Germinal center (tissue), 1 donor: ENCODE results near the gene STK32A.
"Not testable (repeated sequence)": the region's sequence is repeated elsewhere in the genome, so short reads cannot be mapped to it uniquely, and the experiment has no call there.

Experiments
- DNase-seq: peaks from one replicate; pipeline ENCODE4 v3.0.0; 2012; ENCODE audit warnings: mixed read lengths, low spot score

STK32A gene

DNA sequence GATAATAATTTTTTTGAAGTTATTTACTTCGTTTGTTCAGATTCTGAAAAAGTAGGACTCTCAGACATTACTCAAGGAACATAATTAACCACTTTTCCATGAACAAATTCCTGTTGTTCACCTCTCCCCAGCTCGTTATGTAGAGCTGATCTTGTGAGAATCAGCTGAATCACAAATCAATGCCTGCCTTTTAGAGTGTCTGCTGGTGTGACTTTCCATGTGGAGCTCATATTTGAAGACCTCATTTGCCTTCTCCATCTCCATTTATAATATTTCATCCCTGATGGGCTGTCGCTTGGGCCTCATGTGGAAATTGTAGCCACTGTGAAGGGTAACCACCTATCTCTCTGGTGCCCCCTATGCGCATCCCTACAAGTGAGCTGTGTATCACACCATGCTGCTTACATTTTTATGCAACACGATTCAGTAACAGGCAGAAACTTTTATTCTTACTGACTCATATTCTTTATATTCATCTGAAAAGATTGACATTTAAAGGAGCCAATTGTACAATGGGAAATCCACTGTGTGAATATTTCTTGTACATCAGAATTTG, 111.3 kb downstream of the STK32A start:
- DNase-seq = no peak

DNA sequence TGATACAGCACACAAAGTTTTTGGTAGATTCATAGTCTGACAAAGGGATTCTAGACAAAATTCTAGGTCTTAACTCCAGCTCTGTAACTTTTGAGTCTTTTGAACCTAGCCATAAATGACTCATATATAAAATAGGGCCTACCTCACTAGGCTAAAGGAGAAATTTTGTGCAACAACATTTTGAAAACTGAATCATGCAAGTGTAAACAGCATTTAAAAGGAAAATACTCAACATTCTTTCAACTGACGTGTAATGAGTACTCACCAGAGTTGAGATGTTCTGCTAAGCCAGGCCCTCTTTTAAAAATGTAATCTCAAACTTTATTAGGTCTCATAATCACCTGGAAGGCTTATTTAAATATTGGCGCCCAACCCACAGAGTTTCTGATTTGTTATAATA, 113.2 kb downstream of the STK32A start:
- DNase-seq = no peak

DNA sequence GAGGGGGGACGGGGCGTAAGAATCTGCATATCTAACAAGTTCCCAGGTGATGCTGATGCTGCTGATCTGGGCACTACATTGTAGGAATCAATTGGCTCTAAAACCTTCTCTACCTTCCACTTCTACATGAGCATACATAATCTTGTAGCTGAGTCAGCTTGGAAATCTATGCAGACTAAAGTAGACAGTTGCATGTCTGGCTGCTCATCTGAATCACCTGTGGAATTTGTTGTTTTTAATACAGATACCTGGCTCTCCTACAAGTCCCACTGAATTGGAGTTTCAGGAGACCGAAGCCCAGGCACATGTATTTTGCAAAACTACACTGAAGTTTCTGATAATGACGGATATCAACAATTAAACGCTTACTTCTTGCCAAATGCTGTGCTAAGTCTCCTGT, 113.6 kb downstream of the STK32A start:
- DNase-seq = no peak

DNA sequence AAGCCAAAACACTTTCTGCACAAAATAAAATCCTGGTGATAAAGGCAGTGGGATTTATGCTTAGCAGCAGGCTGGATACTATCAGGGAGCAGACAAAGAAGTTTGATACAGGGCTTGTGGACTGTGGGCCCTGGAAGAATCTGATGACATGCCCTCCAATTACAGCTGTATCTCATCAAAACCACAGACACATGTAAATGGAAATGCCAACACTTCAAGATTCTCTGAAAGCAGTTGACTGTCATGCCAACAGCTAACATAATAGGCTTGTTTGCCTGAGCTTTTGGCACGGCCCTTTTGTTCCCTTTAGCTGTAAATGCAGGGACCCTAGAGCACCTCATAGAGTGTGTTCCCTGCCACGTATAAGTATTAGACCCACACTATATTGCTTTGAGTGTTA, 114.4 kb downstream of the STK32A start:
- no peak for DNase-seq

DNA sequence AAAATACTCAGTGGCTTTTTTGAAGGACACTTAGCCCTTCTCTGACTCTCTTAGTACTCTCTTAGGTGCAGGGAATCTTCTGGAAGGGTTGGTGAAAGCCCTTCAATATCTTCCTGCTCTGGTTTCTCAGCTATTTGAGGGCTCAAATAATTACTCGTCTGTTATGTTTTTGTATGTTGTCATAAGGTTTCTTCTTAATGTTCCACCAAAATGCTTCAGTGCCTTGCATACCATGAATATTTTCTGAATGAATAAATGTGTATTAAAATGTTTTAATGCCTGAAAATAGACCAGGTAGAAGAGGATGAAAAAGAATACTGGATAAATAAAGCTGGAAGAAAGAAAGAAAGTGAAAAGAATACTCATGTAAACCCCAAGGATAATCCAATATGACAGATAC, 124.3 kb downstream of the STK32A start:
- no peak for DNase-seq

DNA sequence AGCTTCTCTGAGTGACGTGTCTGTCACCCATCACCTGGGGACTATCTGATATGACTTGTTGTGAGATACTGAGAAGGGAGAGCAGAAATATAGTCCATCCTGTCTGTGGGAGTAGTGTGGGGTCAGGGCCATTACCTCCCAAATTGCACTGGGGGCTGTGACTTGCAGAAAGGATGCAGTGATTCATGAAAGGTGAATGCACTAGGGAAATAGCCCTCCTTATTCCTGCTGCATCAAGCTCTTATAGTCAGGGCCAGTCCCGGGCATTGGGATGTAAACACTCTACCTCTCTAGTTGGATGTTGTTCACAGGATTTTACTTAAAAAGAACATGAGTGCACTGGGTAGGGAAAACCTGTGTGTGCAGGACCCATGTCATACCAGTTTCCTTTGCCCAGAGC, 124.8 kb downstream of the STK32A start:
- no peak for DNase-seq

DNA sequence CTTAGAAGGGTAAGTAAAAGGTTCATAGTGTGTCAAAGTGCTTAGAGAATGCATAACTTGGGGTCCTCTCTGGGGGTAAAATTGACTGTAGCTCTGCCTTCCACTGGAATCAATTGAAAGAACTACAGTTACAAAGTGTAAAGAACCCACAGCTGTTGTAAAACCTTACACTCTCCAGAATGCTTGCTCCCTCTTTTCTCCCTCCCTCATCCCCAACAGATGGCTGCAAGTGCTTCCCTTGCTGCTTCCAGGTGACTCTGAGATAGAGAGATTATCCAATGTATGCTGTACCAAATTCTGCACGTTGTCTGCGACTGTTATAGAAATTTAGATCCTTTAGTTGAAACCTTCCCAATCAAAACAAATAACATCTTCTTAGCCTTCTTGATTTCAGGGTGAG, 126.0 kb downstream of the STK32A start:
- no peak for DNase-seq

DNA sequence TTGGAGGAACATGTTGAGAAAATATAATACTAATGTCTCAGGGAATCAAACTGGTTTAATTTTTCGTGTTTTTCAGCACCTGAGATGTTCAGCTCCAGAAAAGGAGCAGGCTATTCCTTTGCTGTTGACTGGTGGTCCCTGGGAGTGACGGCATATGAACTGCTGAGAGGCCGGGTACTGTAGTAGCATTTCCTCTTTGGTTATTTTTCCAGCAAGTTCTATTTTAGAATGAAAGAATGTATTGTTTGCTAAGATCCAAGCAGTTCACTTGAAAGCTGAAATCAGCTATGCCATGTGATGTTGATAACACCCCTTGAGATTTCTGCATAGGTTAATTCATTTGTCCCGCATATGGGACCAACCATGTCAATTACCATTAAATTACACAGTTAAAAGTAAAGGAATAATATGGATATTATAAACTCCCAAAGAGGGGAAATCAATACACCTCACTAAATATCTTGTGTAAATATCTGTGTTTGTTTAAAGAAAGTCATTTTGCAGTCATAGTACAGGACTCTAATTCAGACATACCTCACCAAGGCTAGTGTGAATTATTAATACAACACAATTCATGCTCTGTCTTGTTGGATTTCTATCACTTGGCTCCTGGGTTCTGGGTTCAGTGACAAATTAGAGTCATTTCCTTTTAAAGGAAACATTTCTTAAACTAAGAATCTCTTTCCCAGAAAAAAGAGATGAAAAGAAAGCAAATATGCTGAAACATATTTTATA, 126.8 kb downstream of the STK32A start:
- DNase-seq = no peak

DNA sequence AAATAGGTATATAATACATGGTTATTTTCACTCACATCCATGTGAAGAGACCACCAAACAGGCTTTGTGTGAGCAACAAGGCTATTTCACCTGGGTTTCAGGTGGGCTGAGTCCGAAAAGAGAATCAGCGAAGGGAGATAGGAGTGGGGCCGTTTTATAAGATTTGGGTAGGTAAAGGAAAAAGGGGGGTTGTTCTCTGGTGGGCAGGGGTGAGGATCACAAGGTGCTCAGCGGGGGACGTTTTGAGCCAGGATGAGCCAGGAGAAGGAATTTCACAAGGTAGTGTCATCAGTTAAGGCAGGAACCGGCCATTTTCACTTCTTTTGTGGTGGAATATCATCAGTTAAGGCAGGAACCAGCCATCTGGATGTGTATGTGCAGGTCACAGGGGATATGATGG, 132.6 kb downstream of the STK32A start:
- not testable (repeated sequence) for DNase-seq

DNA sequence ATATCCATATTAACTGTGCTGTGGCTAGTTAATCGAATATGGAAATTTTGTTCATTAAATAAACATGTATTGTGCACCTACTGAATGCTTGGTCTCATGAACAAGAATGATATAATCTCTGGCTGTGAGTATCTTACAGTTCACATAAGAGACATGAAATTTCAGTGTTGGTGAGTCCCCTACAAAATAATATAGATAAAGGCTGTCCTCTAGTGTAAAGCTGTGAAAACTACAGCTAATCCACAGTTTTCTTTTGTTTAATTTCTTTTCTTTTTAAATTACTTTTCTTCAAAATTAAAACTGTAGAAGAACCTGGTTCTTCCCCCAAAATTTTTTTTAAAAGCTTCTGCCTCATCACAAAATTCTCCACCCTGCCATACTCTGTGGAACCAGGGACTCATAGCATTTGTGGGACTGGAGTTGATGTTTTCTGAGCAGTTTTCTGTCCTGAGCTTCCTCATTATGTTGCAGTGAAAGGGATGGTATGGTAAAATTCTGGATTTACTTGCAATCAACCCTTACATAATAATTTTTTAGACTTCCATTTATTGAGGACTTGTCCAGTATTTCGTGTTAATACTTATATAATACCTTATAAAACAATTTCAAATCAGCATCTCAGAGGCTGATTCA, 135.0 kb downstream of the STK32A start:
- no peak for DNase-seq

DNA sequence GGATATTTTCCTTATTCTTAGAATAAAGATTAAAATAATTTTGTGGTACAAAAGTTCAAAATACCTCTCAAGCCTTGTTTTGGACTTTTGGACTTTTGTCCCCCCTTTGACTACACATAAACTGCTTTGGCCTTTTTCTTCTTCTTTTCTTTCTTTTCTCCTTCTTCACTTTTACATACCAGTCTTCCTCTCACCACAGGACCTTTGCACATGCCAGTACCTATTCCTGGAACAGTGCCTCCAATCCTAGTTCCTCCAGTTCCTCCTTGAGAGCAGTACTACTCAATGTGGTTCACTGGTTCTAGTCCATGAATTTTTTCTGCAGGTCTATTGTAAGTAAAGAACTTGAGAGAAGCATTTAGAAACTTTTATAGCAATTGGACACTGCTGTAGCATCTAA, 136.5 kb downstream of the STK32A start:
- DNase-seq = no peak

DNA sequence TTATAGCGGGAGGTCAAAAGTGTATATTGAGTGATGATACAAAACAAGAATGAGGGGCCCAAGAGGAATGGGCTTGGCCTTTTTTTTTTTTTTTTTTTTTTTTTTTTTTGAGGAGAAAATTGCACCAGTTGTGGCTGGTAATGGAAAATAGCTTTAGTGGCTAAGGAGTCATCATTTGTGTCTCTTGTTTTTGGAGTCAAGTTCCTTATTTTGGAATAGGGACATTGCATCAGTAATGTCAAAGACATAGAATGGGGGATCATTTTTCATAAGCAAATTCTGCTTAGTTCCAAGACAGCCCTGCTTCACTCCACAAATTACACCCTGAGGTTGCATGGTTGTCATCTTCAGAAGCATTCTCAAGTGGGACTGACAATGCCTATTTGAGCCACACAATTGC, 137.4 kb downstream of the STK32A start:
- no peak for DNase-seq

DNA sequence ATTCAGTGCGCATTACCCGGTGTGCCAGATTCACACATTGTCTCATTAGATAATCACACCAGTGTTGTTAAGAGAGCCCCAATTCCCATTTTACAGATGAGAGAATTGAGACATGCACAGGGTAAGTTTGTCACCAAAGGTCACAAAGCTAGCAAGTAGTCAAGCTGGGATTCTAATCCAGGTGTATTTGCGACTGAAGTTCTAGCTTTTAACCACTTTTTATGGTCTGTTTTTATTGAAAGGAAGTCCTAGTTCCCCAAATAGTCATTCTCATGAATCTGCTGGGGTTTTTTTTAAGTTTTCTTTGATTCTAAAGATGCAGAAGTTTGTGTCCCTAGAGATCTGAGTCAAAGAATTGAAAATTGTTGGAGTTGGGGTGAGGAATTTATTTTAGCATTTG, 138.5 kb downstream of the STK32A start:
- DNase-seq = no peak

DNA sequence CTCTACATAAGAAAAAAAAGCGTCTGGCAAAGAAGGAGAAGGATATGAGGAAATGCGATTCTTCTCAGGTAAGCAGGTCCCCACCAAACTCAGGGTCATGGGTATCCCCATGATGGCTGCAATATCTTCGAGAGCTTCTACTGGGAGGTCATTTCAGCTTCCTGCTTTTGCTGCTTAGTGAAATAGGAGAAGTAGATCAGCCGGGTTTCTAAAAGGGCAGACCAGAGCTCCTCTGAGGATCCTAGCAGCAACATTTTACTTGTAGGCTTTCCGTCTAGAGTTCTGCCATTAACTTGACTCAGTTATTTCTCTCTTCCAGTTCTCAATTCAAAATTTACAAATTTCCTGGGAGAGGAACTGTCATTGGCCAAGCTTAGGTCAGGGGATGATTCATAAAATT, 140.3 kb downstream of the STK32A start:
- DNase-seq = no peak

DNA sequence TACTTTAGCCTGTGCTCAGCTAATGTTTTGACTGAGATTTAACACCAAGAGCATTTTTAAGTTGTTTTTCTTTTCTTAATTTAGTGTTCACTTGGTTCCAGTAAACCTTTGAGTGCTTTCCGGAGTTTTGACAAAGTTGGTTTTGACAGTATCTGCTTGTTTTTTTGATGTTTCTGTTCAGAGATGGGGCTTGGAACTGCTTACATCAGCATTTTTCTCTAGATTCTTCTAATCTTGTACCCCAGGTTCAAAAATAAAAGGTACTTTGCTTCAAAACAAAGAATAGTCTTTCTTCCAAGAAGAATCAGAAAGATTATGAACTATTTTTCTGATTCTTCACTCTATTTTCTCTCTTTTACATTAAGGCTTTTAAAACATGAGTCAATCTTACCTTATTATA, 142.9 kb downstream of the STK32A start:
- DNase-seq = no peak

DNA sequence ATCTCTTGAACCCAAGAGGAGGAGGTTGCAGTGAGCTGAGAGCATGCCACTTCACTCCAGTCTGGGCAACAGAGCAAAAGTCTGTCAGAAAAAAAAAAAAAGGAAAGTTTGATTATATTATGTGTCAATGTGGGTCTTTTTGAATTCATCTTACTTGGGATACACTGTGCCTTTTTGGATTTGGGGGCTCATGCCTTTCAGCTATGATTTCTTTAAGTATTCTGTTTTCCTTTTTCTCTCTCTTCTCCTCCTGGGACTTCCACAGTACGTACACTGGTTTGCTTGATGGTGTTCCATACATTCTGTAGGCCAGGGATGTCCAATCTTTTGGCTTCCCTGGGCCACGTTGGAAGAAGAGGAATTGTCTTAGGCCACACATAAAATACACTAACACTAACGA, 146.7 kb downstream of the STK32A start:
- DNase-seq = no peak

DNA sequence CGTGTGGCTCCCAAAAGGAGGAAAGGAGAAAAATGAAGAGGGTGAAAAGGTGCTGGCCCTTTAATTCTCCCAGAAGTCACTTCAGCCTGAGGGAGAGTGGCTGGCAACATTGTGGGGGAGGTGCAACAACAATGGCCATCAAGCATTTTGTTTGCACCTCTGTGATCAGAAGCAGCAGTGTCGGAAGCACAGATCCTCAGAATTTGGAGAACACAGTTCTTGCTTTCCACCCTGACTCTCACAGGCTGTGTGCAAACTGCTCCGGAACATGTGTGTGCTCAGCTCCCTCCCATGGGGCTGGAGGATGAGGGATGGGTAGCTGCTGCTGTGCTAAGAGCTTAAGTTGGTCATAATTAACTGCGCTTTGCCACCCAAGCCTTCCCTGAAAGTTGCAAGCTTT, 147.9 kb downstream of the STK32A start:
- DNase-seq = no peak

DNA sequence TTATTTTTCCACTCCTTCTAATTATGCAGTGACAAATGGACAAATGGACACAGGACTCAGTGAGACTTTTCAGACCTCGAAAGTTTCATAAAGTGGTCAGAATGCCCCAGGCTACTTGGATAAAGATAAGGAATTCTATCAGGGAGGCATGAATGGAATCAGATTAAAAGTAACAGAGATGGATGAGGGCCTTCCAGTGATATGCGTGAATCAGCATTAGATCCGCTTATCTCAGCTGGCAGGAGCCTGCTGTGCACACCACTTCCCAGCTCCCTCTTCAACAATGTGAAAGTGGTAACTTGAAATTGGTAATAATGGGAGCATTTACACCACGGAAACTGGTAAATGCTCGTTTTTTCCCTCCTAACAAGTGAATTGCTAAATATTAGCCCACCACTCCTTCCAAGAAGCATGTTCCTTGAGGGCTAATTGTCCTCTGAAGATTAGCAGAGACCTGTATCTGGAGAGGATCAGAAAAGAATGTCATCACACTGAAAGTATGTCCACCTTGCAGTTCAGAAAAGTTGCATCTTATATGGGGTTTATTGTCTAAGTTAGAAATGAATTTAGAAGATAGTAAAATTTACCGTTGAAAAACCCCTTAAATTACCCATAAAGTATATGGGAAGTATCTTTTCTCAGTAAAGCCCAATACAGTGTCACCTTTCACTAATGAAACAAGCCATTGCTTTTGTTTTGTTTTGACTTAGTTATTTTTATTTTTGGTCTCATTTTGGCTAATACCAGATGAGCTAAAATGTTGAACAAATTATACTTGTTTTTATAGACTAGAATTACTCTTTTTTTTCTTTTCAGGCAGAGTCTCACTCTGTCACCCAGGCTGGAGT, 149.7 kb downstream of the STK32A start:
- no peak for DNase-seq

DNA sequence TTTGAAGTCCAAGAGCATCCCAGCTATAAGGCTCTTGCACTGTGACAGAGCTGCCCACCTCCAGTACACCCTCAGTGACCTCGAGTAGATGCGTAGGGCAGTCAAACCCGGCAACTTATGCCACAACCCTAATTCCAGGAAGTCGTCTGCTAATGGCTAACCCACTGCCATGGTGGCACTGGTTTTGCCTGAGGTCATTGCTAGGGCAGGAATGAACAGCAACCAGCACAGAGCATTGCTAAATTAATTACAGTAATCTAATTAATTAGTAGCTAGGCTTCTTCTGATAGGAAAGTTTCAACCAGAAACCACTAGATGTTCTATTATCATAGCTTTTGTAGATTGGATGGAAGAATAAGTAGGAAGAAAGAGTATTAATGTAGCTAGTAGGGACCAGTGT, 152.3 kb downstream of the STK32A start:
- DNase-seq = no peak

DNA sequence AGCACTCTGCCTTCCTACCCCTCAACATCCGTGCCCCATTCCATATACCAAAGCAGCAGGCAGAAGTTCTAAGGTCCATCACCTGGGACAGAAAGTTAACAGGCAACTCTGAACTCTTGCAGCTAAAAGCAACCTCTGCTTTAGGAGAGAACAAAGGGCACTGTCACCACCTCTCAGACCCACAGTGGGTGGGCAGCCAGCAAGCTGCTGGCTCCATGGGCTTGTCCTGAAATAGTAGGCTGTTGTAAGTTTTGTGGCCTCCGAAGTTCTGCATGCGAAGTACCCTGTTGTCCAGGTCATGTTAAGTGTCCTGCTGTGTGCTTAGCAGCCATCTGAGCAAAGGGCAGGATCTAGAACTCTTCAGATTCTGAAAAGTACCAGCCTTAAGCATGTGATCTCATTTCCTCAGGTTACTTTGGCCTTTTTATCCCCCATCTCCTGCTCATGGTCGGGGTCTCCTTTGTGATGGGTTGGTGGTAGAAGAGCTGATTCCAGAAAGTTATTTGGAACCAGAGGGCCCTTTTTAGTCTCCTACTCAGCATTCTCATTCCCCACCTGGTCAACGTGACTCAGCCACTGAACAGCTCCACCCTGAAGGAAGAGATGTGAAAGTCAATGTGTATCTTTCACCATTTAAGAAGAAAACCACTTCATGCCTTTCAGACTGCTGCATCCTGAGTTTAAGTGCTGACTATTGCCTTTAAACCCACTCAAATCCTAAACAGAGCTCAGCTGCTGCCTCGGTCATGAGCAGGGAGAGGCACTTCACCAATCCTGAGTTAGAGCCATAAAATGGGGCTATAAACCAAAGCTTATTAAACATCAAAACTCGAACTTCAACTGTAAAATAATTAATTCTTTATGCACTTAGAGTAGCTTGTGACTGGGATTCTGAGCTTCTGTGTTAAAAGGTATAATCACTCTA, 153.6 kb downstream of the STK32A start:
- DNase-seq = no peak

DNA sequence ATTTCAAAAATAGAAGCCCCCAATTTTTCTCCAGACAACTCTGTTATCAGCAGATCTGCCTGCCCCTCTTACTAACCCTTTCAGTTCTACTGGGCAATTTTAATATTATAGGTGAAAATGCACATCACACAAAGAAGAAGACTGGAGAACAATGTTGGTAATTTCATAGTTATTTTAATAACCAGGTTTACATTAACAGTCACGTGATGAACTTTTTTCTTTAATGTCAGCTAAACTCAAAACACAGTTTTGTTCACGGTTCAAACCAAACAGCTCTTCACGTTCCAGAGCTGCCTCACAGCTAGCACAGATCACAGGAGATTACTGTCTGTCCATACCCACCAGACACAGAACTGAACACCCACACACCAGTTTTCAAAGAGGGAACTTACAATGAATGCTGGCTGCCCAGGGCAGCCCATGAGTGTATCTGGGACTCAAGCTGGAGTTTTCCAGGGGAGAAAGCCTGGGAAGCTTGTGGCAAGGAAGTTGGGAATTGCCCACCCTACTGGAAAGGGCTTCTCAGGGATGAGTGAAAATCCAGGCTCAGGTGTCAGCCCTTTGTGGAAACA, 155.9 kb downstream of the STK32A start:
- no peak for DNase-seq
